H1 (cell line): ENCODE results near the gene KLF13. TPM values are rescaled to one million over a fixed set of nuclear protein-coding genes. Genes with fewer than 3 reads are reported as not detected.

Experiments used
- HDAC2 ChIP-seq, 2 experiments: fragments of 300-600 bp in 1 of 2; sonication (generic) in 1 of 2; IDR thresholded peaks; 2 replicates each; pipeline ENCODE4 v1.6.1; 2011 to 2012; ENCODE audit warnings: low read depth in 2 of 2, low read length in 2 of 2, mild to moderate bottlenecking in 2 of 2, moderate library complexity in 2 of 2, borderline replicate concordance in 1 of 2, inconsistent platforms in 1 of 2
- SP2 ChIP-seq: IDR thresholded peaks from 2 replicates; pipeline ENCODE4 v1.6.1; 2012; ENCODE audit warnings: mild to moderate bottlenecking, low read length, inconsistent platforms
- SRF ChIP-seq: IDR thresholded peaks from 2 replicates; pipeline ENCODE4 v1.6.1; 2011; ENCODE audit warnings: mild to moderate bottlenecking, low read depth, low read length, moderate library complexity
- polyA plus RNA-seq, 7 experiments: library from polyadenylated mRNA; depleted of rRNA in 3 of 7; stranded (reverse) in 5 of 7; unstranded in 2 of 7; fragments of >200 nt in 5 of 7; fragments of 200-250 nt in 2 of 7; gene quantifications; 1 replicate in 5 of 7; 2 replicates in 1 of 7; 4 replicates in 1 of 7; pipeline versions ENCODE4 v1.2.1 to v1.2.3, GENCODE V29; 2011 to 2013; ENCODE audit warnings: missing spikeins in 2 of 7, mixed read lengths in 2 of 7
- total RNA-seq: library from RNA; stranded (reverse); fragmentation: NEBNext Ultra II Directional; extraction: Animal tissue kit (Norgen Biotek cat#: 25700); gene quantifications from 2 replicates; pipeline ENCODE4 v1.2.1, GENCODE V29; 2021

The KLF13 gene
- total and polyA plus RNA-seq, 2 of the 8 experiments (the other 6 are each of a cell fraction or from before 2014, with no cell fraction given) = 18.3 to 33.4 TPM

- TF ChIP-seq HDAC2 (IDR thresholded peaks at IDR 0.05; ENCODE audit: borderline replicate concordance in 1 of 2, low read depth in 2 of 2, low read length in 2 of 2) (no peak), SP2 (no peak), SRF (no peak)
Measured at GRCh38 chr15:31296646-31297574, 29.7 kb upstream of the KLF13 start (continued).
